GM23338 (cell line): Measurements from ENCODE around the gene TREM1. TPM values are rescaled to one million over a fixed set of nuclear protein-coding genes. Genes with fewer than 3 reads are reported as not detected.

Experiments used
- ATAC-seq: fragments of 200-7000 bp; cut with Tn5 transposase; 3 replicates; pipeline ENCODE4 v1.9.1; 2020
- DNase-seq: peaks from one replicate; pipeline ENCODE4 v3.0.0-alpha.2; 2015; ENCODE audit warnings: low spot score
- H2AFZ ChIP-seq: fragments of 200-600 bp; sonication (generic); 2 replicates; pipeline ENCODE4 v1.8.0; 2016; ENCODE audit warnings: antibody characterized with exemption, mild to moderate bottlenecking, moderate library complexity
- H3F3A ChIP-seq: fragments of 200-600 bp; sonication (generic); replicated peaks from 2 replicates; pipeline ENCODE4 v1.8.0; 2017; ENCODE audit warnings: antibody characterized with exemption, mixed run types, low read depth
- H3K27ac ChIP-seq: fragments of 200-600 bp; sonication (generic); 2 replicates; pipeline ENCODE4 v1.6.1; 2016; ENCODE audit warnings: low read depth
- H3K27me3 ChIP-seq: fragments of 200-600 bp; sonication (generic); 2 replicates; pipeline ENCODE4 v1.8.0; 2016; ENCODE audit warnings: mild to moderate bottlenecking, mixed run types, moderate library complexity; ENCODE audit not compliant: insufficient read depth
- H3K36me3 ChIP-seq: fragments of 200-600 bp; sonication (generic); 2 replicates; pipeline ENCODE4 v1.8.0; 2016; ENCODE audit warnings: mild to moderate bottlenecking; ENCODE audit not compliant: insufficient read depth
- H3K4me1 ChIP-seq: fragments of 200-600 bp; sonication (generic); 2 replicates; pipeline ENCODE4 v1.8.0; 2016; ENCODE audit warnings: mild to moderate bottlenecking, moderate library complexity; ENCODE audit not compliant: insufficient read depth
- H3K4me2 ChIP-seq: fragments of 200-600 bp; sonication (generic); 2 replicates; pipeline ENCODE4 v1.7.1; 2017; ENCODE audit warnings: mixed run types
- H3K4me3 ChIP-seq: fragments of 200-600 bp; sonication (generic); 2 replicates; pipeline ENCODE4 v1.6.1; 2016; ENCODE audit warnings: mixed run types
- H3K79me2 ChIP-seq: fragments of 200-600 bp; sonication (generic); replicated peaks from 2 replicates; pipeline ENCODE4 v1.8.0; 2017; ENCODE audit warnings: mild to moderate bottlenecking; ENCODE audit not compliant: insufficient read depth
- H3K9me2 ChIP-seq: fragments of 200-600 bp; sonication (generic); 2 replicates; pipeline ENCODE4 v1.8.0; 2017; ENCODE audit not compliant: insufficient read depth
- H4K20me1 ChIP-seq: fragments of 200-600 bp; sonication (generic); replicated peaks from 2 replicates; pipeline ENCODE4 v1.8.0; 2017; ENCODE audit warnings: mild to moderate bottlenecking; ENCODE audit not compliant: insufficient read depth
- H3K27ac Mint-ChIP-seq: 2 replicates; pipeline ENCODE4 v1.8.0; 2020; ENCODE audit warnings: inconsistent platforms, mild to moderate bottlenecking, moderate library complexity, mixed read lengths
- H3K27me3 Mint-ChIP-seq: 3 replicates; pipeline ENCODE4 v1.8.0; 2022; ENCODE audit warnings: low read depth, mild to moderate bottlenecking, moderate library complexity, mixed read lengths, inconsistent platforms; ENCODE audit not compliant: insufficient read depth, poor library complexity
- H3K36me3 Mint-ChIP-seq: 3 replicates; pipeline ENCODE4 v1.8.0; 2021; ENCODE audit warnings: low read depth, mild to moderate bottlenecking, inconsistent platforms, moderate library complexity, mixed read lengths
- H3K4me1 Mint-ChIP-seq: 3 replicates; pipeline ENCODE4 v1.8.0; 2020; ENCODE audit warnings: mild to moderate bottlenecking, inconsistent platforms, mixed read lengths
- H3K4me3 Mint-ChIP-seq: 3 replicates; pipeline ENCODE4 v1.8.0; 2021; ENCODE audit warnings: moderate library complexity, mild to moderate bottlenecking, inconsistent platforms, mixed read lengths
- H3K9me3 Mint-ChIP-seq: 3 replicates; pipeline ENCODE4 v1.8.0; 2020; ENCODE audit warnings: moderate library complexity, mild to moderate bottlenecking, inconsistent platforms, mixed read lengths
- CREB1 ChIP-seq: fragments of 250-450 bp; sonication (Bioruptor Pico); IDR thresholded peaks from 2 replicates; pipeline ENCODE4 v1.5.0; 2020; ENCODE audit warnings: low read depth, mild to moderate bottlenecking, moderate library complexity
- EZH2 ChIP-seq: fragments of 200-600 bp; sonication (generic); IDR thresholded peaks from one replicate; pipeline ENCODE4 v1.8.0; 2017; ENCODE audit warnings: antibody characterized with exemption, mild to moderate bottlenecking, low read depth; ENCODE audit not compliant: unreplicated experiment
- EZH2phosphoT487 ChIP-seq: fragments of 200-600 bp; sonication (generic); IDR thresholded peaks from one replicate; pipeline ENCODE4 v1.8.1; 2018; ENCODE audit warnings: antibody characterized with exemption; ENCODE audit not compliant: unreplicated experiment
- NANOG ChIP-seq: IDR thresholded peaks from 2 replicates; pipeline ENCODE4 v1.6.1; 2016; ENCODE audit warnings: antibody characterized with exemption, borderline replicate concordance
- POLR2AphosphoS5 ChIP-seq: IDR thresholded peaks from 2 replicates; pipeline ENCODE4 v1.6.1; 2016; ENCODE audit warnings: antibody characterized with exemption, low read depth
- STAT1 ChIP-seq: IDR thresholded peaks from one replicate; pipeline ENCODE4 v1.6.1; 2016; ENCODE audit warnings: antibody characterized with exemption; ENCODE audit not compliant: unreplicated experiment
- ZNF114 ChIP-seq: fragments of 250-450 bp; sonication (Bioruptor Pico); IDR thresholded peaks from 2 replicates; pipeline ENCODE4 v1.5.0; 2020; ENCODE audit warnings: mild to moderate bottlenecking, moderate library complexity
- ZNF331 ChIP-seq: fragments of 250-450 bp; sonication (Bioruptor Pico); IDR thresholded peaks from 2 replicates; pipeline ENCODE4 v1.5.0; 2020; ENCODE audit warnings: low read depth, mild to moderate bottlenecking, moderate library complexity
- polyA plus RNA-seq: library from polyadenylated mRNA; unstranded; fragments of >200 nt; fragmentation: Nextera tagmentation; extraction: Ambion mirVana; gene quantifications from 2 replicates; pipeline ENCODE4 v1.2.1, GENCODE V29; 2016
- total RNA-seq: library from RNA; depleted of rRNA; stranded (reverse); fragments of >200 nt; shearing (Covaris generic); gene quantifications from 2 replicates; pipeline ENCODE4 v1.2.3, GENCODE V29; 2014
- TF ChIP-seq, protein P1 (sequence below): IDR thresholded peaks from one replicate; pipeline ENCODE4 v1.6.1; 2018; ENCODE audit warnings: antibody characterized with exemption; ENCODE audit not compliant: unreplicated experiment
- TF ChIP-seq, protein P2 (sequence below), 2 experiments: fragments of 200-600 bp in 1 of 2; sonication (generic) in 1 of 2; conservative IDR thresholded peaks; 2 replicates each; pipeline versions ENCODE4 v1.5.1 to v1.6.1; 2016 to 2017; ENCODE audit warnings: antibody characterized with exemption in 2 of 2, low read depth in 2 of 2, mild to moderate bottlenecking in 2 of 2, moderate library complexity in 1 of 2

TREM1 gene
- total and polyA plus RNA-seq, 2 experiments from 2014 or later: not detected

DNA sequence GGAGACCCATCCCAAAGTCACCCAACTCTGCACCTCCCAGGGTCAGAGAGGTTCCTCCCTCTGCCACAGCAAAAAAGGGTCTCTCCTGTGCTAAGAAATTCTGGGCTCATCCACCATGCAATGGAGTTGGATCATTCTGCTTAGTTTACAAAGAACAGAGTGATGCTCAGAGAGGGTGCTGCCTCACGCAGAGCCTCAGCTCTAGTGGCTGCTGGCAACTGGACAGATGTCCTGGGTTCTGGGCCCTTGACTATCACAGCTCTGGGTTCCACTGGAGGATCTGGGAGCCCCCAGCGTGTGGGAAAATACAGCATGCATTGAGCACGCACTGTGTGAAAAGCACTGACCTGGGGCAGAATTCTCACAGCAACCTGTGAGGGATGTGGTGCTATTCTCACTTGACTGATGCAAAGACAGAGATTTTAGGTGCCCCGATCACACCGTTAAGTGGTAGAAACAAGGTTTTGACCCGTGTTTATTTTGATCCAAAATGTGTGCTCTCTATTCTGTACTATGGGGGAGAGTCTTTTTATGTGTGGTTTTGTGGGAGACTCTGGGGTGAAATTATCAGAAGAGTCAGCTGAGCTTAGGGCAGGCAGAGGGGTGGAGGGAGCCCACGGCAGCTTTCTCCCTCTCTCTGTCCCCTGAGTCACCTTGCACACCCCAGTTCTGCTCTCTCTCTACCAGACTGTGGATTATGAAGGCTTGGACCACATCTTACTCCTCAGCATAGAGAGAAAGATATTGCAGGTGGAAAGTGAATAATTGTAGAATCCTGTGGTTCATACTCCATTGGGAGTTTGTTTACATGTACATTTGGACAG, 38.4 kb downstream of the TREM1 start:
- Histone ChIP-seq H3K79me2 (no peaks in the 10 kb centered on the region), H3K4me3 (no peak overlapping the region), H3K4me2 (no peak overlapping the region), H3K4me1 (no peaks in the 10 kb centered on the region), H3F3A (no peaks in the 10 kb centered on the region), H3K36me3 (no peaks in the 10 kb centered on the region), H4K20me1 (no peaks in the 10 kb centered on the region), H3K27ac (no peak overlapping the region), H3K9me2 (0 out of 2 replicates have a peak, but pooled peaks cover 3% of the 10 kb centered on the region), H3K27me3 (no peaks in the 10 kb centered on the region), H2AFZ (no peak overlapping the region)
- ATAC-seq (no peak), DNase-seq (no peak)
- no peak overlapping the region for H3K4me3 Mint-ChIP-seq
- H3K27me3 Mint-ChIP-seq: peaks cover 2% of the 10 kb centered on the region
- H3K36me3 Mint-ChIP-seq: no peaks in the 10 kb centered on the region
- peaks cover 3% of the 10 kb centered on the region; the same call in 1 of the 3 replicates for H3K9me3 Mint-ChIP-seq
- no peak overlapping the region for H3K27ac Mint-ChIP-seq
- no peaks in the 10 kb centered on the region for H3K4me1 Mint-ChIP-seq
- TF ChIP-seq NANOG (no peak), CREB1 (CRISPR knock-in tag) (no peak), POLR2AphosphoS5 (no peak), ZNF331 (CRISPR knock-in tag) (no peak), STAT1 (no peak), EZH2 (no peak)
- TF ChIP-seq, protein P1, sequence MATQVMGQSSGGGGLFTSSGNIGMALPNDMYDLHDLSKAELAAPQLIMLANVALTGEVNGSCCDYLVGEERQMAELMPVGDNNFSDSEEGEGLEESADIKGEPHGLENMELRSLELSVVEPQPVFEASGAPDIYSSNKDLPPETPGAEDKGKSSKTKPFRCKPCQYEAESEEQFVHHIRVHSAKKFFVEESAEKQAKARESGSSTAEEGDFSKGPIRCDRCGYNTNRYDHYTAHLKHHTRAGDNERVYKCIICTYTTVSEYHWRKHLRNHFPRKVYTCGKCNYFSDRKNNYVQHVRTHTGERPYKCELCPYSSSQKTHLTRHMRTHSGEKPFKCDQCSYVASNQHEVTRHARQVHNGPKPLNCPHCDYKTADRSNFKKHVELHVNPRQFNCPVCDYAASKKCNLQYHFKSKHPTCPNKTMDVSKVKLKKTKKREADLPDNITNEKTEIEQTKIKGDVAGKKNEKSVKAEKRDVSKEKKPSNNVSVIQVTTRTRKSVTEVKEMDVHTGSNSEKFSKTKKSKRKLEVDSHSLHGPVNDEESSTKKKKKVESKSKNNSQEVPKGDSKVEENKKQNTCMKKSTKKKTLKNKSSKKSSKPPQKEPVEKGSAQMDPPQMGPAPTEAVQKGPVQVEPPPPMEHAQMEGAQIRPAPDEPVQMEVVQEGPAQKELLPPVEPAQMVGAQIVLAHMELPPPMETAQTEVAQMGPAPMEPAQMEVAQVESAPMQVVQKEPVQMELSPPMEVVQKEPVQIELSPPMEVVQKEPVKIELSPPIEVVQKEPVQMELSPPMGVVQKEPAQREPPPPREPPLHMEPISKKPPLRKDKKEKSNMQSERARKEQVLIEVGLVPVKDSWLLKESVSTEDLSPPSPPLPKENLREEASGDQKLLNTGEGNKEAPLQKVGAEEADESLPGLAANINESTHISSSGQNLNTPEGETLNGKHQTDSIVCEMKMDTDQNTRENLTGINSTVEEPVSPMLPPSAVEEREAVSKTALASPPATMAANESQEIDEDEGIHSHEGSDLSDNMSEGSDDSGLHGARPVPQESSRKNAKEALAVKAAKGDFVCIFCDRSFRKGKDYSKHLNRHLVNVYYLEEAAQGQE: no peak

DNA sequence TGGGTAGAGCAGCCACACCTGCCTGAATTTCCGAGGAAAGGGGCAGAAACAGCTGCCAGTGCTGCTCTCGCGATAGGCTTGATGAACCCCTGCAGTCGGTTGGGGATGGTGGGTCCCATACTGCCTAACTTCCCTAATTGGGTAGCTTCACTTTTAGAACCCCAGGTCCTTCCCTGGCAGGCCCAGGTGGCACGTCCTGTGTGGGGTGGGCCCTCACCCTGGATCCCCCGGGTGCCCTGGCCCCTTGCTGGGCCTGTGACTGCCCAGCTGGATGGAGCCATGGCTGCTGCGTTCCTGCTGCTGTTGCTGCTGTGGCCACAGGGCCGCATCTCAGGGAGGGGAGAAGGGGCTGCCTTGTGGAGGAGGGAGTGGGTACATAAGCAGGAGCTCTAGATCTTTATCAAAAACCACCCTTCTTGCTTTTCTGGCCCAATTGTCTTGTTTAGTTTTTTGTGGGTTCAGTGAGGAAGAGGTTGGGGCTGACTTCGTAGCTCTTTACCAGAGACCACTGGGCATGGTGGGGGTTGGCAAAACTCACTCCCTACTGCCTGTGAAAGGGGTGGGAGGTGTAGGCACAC, 39.1 kb downstream of the TREM1 start:
- Histone ChIP-seq H2AFZ (no peak overlapping the region), H3K4me2 (no peak overlapping the region), H3K79me2 (no peaks in the 10 kb centered on the region), H3K27ac (no peak overlapping the region), H3K4me3 (no peak overlapping the region), H4K20me1 (no peaks in the 10 kb centered on the region), H3K9me2 (0 out of 2 replicates have a peak, but pooled peaks cover 3% of the 10 kb centered on the region), H3K4me1 (no peaks in the 10 kb centered on the region), H3F3A (no peaks in the 10 kb centered on the region), H3K27me3 (no peaks in the 10 kb centered on the region), H3K36me3 (no peaks in the 10 kb centered on the region)
- peaks cover 5% of the 10 kb centered on the region for H3K27me3 Mint-ChIP-seq
- no peak overlapping the region for H3K27ac Mint-ChIP-seq
- ATAC-seq: no peak
- no peak for DNase-seq
- no peak overlapping the region for H3K4me3 Mint-ChIP-seq
- no peaks in the 10 kb centered on the region for H3K36me3 Mint-ChIP-seq
- no peaks in the 10 kb centered on the region for H3K4me1 Mint-ChIP-seq
- peaks cover 3% of the 10 kb centered on the region; the same call in 1 of the 3 replicates for H3K9me3 Mint-ChIP-seq
- TF ChIP-seq STAT1 (no peak), ZNF114 (CRISPR knock-in tag) (no peak), ZNF331 (CRISPR knock-in tag) (no peak), EZH2phosphoT487 (no peak), NANOG (no peak)
- TF ChIP-seq, protein P2, sequence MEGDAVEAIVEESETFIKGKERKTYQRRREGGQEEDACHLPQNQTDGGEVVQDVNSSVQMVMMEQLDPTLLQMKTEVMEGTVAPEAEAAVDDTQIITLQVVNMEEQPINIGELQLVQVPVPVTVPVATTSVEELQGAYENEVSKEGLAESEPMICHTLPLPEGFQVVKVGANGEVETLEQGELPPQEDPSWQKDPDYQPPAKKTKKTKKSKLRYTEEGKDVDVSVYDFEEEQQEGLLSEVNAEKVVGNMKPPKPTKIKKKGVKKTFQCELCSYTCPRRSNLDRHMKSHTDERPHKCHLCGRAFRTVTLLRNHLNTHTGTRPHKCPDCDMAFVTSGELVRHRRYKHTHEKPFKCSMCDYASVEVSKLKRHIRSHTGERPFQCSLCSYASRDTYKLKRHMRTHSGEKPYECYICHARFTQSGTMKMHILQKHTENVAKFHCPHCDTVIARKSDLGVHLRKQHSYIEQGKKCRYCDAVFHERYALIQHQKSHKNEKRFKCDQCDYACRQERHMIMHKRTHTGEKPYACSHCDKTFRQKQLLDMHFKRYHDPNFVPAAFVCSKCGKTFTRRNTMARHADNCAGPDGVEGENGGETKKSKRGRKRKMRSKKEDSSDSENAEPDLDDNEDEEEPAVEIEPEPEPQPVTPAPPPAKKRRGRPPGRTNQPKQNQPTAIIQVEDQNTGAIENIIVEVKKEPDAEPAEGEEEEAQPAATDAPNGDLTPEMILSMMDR (conservative IDR thresholded peaks at IDR 0.05; ENCODE audit: low read depth in 2 of 2): no peak
- TF ChIP-seq, protein P1: no peak
